Adrenal gland (tissue), 12 donors: ENCODE results near the gene GP5. TPM values are rescaled to one million over a fixed set of nuclear protein-coding genes. Genes with fewer than 3 reads are reported as not detected.
A peak's percentile ranks its signal among the peaks of the same experiment; 100 is the strongest.

Source experiments
- DNase-seq, 7 donors: peaks; one replicate each; pipeline ENCODE4 v3.0.0-alpha.2; 2019 to 2020
- H3K27ac ChIP-seq, 5 donors: fragments of 200-600 bp; sonication (generic) in 4 of 5; 1 replicate in 3 of 5; 2 replicates in 2 of 5; pipeline versions ENCODE4 v1.5.1 to v1.8.0; 2016 to 2020; ENCODE audit warnings: mild to moderate bottlenecking in 1 of 5
- H3K27me3 ChIP-seq: fragments of 200-600 bp; 2 replicates; pipeline ENCODE4 v1.8.0; 2021
- H3K36me3 ChIP-seq, 2 donors: fragments of 200-600 bp; replicated peaks in 1 of 2; 1 replicate in 1 of 2; 2 replicates in 1 of 2; pipeline versions ENCODE4 v1.5.1 to v1.8.0; 2018 to 2022
- H3K4me1 ChIP-seq, 2 donors: fragments of 200-600 bp; replicated peaks in 1 of 2; 1 replicate in 1 of 2; 2 replicates in 1 of 2; pipeline versions ENCODE4 v1.5.1 to v1.8.0; 2018 to 2021
- H3K4me3 ChIP-seq, 4 donors: fragments of 200-600 bp; sonication (generic) in 3 of 4; one replicate each; pipeline ENCODE4 v1.5.1; 2016 to 2018
- H3K9me3 ChIP-seq, 3 donors: fragments of 200-600 bp; sonication (generic) in 1 of 3; replicated peaks in 1 of 3; 1 replicate in 2 of 3; 2 replicates in 1 of 3; pipeline versions ENCODE4 v1.5.1 to v1.8.0; 2016 to 2021
- POLR2A ChIP-seq, 2 donors: fragments of 450-650 bp; IDR thresholded peaks; one replicate each; pipeline ENCODE4 v1.6.1; 2017; ENCODE audit warnings: antibody characterized with exemption in 2 of 2, mild to moderate bottlenecking in 2 of 2, moderate library complexity in 1 of 2
- WGBS, 4 donors: extraction: QIAGEN DNeasy Blood & Tissue Kit in 2 of 4; methylation state at CpG; one replicate each; pipeline versions ENCODE4 v1.1.5 to v1.1.7; 2013 to 2017; 5-methylcytosine and 5-hydroxymethylcytosine counted together
- intact Hi-C, 2 donors: fragments of 100-400 bp; cut with DNase I; formaldehyde crosslinking; loops; one replicate each; pipeline versions ENCODE4 v1.14.1 to v1.15.0; 2022 to 2023
- polyA plus RNA-seq, 3 donors: library from polyadenylated mRNA; stranded (reverse); fragments of 200-250 nt in 2 of 3; fragments of 350-450 nt in 1 of 3; fragmentation: Illumina TruSeq in 1 of 3; extraction: RNeasy Lipid Tissue Mini Kit (QIAGEN cat#74804) in 1 of 3; gene quantifications; one replicate each; pipeline ENCODE4 v1.2.3, GENCODE V29; 2013 to 2014
- total RNA-seq, 9 donors: library from RNA; depleted of rRNA in 4 of 9; stranded (reverse); fragments of >200 nt in 4 of 9; fragments of 120-200 nt in 1 of 9; fragmentation: NEBNext Ultra II Directional in 1 of 9; extraction: Animal tissue kit (Norgen Biotek cat#: 25700) in 1 of 9; gene quantifications; one replicate each; pipeline versions ENCODE4 v1.1.0 to v1.2.4, GENCODE V29; 2013 to 2023
- TF ChIP-seq, protein P1 (sequence below), 6 experiments: fragments of 450-650 bp in 4 of 6; fragments of 200-600 bp in 2 of 6; sonication (generic) in 1 of 6; IDR thresholded peaks; 1 replicate in 5 of 6; 2 replicates in 1 of 6; pipeline versions ENCODE4 v1.5.1 to v1.8.0; 2016 to 2021; ENCODE audit warnings: antibody characterized with exemption in 6 of 6, mild to moderate bottlenecking in 2 of 6, moderate library complexity in 1 of 6
- donor health status: healthy with polysubstance abuse.
- donor health status: Bipolar disorder and iron deficiency.
- donor health status: DM: yes; HTN: yes; CAD: no.
- donor health status: DM: no; HTN: no; CAD: no.
- donor health status: DM: no; HTN: no; CAD: no.
- donor health status: DM: yes; HTN: yes; CAD: no.

The GP5 gene
- total and polyA plus RNA-seq, 12 donors, result 0.08 to 0.28 (median 0.11) TPM; not detected in 9

- DNase-seq, result peak in 5 of 7 donors; percentile 29 to 57 (median 41)
- intact Hi-C loops, result no loop called here
- TF ChIP-seq, protein P1, sequence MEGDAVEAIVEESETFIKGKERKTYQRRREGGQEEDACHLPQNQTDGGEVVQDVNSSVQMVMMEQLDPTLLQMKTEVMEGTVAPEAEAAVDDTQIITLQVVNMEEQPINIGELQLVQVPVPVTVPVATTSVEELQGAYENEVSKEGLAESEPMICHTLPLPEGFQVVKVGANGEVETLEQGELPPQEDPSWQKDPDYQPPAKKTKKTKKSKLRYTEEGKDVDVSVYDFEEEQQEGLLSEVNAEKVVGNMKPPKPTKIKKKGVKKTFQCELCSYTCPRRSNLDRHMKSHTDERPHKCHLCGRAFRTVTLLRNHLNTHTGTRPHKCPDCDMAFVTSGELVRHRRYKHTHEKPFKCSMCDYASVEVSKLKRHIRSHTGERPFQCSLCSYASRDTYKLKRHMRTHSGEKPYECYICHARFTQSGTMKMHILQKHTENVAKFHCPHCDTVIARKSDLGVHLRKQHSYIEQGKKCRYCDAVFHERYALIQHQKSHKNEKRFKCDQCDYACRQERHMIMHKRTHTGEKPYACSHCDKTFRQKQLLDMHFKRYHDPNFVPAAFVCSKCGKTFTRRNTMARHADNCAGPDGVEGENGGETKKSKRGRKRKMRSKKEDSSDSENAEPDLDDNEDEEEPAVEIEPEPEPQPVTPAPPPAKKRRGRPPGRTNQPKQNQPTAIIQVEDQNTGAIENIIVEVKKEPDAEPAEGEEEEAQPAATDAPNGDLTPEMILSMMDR (IDR thresholded peaks at IDR 0.05), result no peak
- TF ChIP-seq POLR2A (IDR thresholded peaks at IDR 0.05), result no peak
- Histone ChIP-seq H3K27me3 (no peaks in the 10 kb centered on the region), H3K4me3 (no peak overlapping the region), H3K4me1 (no peaks in the 10 kb centered on the region), H3K27ac (no peak overlapping the region), H3K36me3 (peaks cover 0 to 22% of the 10 kb centered on the region in 2 donors), H3K9me3 (no peaks in the 10 kb centered on the region)
- WGBS, 4 donors, result 50 to 60% (median 54%) methylated on average over 7 of the region's 7 CpGs
Observed at GRCh38 chr3:194407423-194407822, 8.4 kb upstream of the GP5 start.

DNA sequence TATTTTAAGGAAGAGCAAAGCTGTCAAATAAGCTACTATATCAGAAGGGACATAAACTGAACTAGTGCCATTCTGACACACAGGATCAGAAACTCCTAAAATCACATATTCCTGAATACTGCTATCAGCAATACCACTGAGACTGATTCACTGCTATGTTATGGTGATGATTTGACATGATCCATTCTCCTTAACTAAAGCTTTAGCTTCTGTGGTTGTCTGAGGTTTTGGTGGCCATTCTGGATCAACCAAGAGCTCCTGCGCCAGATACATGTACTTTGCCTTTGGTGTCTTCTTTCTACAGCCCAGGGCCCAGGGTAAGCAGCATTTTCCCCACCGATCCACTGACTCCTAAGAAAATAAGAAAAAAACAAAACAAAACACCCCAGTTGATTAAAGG is 6.7 kb upstream of the GP5 start:
- Histone ChIP-seq H3K27me3 (no peaks in the 10 kb centered on the region), H3K36me3 (peaks cover 0 to 17% of the 10 kb centered on the region in 2 donors), H3K4me1 (no peaks in the 10 kb centered on the region), H3K9me3 (no peaks in the 10 kb centered on the region), H3K4me3 (no peak overlapping the region), H3K27ac (no peak overlapping the region)
- 90 to 95% (median 94%) methylated on average over 2 of the region's 2 CpGs for WGBS, 4 donors
- TF ChIP-seq, protein P1 (IDR thresholded peaks at IDR 0.05), result no peak
- no peak for TF ChIP-seq POLR2A (IDR thresholded peaks at IDR 0.05)
- intact Hi-C loops, result loop anchor here in 1 of 2 donors (2.0 kb wide), 1 partner anchor 71 kb away; no protein-coding TSS in a partner anchor
- no peak for DNase-seq

- Histone ChIP-seq H3K36me3 (peaks cover 0 to 17% of the 10 kb centered on the region in 2 donors), H3K4me1 (no peaks in the 10 kb centered on the region), H3K27ac (no peak overlapping the region), H3K27me3 (no peaks in the 10 kb centered on the region), H3K4me3 (no peak overlapping the region), H3K9me3 (no peaks in the 10 kb centered on the region)
- intact Hi-C loops, result loop anchor here in 1 of 2 donors (2.0 kb wide), 1 partner anchor 70 kb away; no protein-coding TSS in a partner anchor
- TF ChIP-seq POLR2A (IDR thresholded peaks at IDR 0.05), result no peak
- TF ChIP-seq, protein P1 (IDR thresholded peaks at IDR 0.05), result peak; percentile 54 to 72 (median 60)
- DNase-seq, result peak in 4 of 7 donors; percentile 25 to 55 (median 44)
- WGBS, 4 donors, result 44 to 47% (median 45%) methylated on average over 10 of the region's 10 CpGs
Observed at GRCh38 chr3:194404365-194405140, 5.5 kb upstream of the GP5 start.

DNA sequence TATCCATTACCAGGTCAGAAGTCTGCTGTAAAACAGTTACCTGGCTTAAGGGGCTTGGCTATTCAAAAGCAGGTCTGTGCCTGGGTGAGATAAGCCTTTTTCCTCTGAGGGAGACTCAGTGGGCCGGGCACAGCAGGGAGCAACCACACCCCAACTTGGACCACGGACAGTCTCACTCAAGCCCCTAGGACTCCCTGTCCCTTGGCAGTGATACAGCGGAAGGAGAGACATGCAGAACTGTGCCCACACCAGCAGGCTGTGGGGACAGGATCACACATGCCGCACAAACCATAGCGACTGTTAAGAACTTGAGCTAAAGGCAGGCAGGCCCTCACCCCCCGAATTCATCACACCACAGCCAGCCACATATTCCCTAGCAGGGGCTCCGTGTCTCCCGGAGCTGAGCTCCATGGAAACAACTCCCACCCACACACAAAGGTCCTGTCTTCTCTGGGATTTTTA is 2.8 kb upstream of the GP5 start:
- intact Hi-C loops, result no loop called here
- no peak for DNase-seq
- 83 to 91% (median 88%) methylated on average over 3 to 8 of the region's 8 CpGs for WGBS, 4 donors
- H3K4me3 ChIP-seq, result no peak overlapping the region
- H3K4me1 ChIP-seq, result peaks cover 0 to 5% of the 10 kb centered on the region in 2 donors
- H3K27ac ChIP-seq, result no peak overlapping the region
- no peaks in the 10 kb centered on the region for H3K9me3 ChIP-seq
- peaks cover 0 to 9% of the 10 kb centered on the region in 2 donors for H3K36me3 ChIP-seq
- TF ChIP-seq, protein P1 (IDR thresholded peaks at IDR 0.05), result no peak
- TF ChIP-seq POLR2A (IDR thresholded peaks at IDR 0.05), result no peak
- peaks cover 15% of the 10 kb centered on the region for H3K27me3 ChIP-seq
